HCT116 (cell line): ENCODE results near the gene RPL41. TPM values are rescaled to one million over a fixed set of nuclear protein-coding genes. Genes with fewer than 3 reads are reported as not detected.

Experiments
- ATAC-seq: fragments of 200-7000 bp; cut with Tn5 transposase; 2 replicates; pipeline ENCODE4 v1.9.1; 2020; ENCODE audit warnings: mild to moderate bottlenecking, moderate library complexity
- BruUV-seq: library from RNA; stranded (reverse); fragments of 400-500 nt; replicated peaks from 2 replicates; lab custom pipeline; 2021; lab: Mats Ljungman, UMichigan
- CTCF ChIA-PET: fragments of 300-600 bp; sonication (Branson Sonifier 250); formaldehyde crosslinking; loops from one replicate; lab custom pipeline; 2021; ENCODE audit warnings: antibody characterized with exemption; lab: Charles Lee
- POLR2A ChIA-PET: fragments of 300-600, 350-600 bp; sonication (Branson Sonifier 250); formaldehyde crosslinking; loops from one replicate; lab custom pipeline; 2021; ENCODE audit warnings: antibody characterized with exemption; lab: Charles Lee
- RAD21 ChIA-PET, 2 experiments: fragments of 300-600 bp; sonication (Branson Sonifier 250); formaldehyde crosslinking; loops; one replicate each; lab custom pipeline; 2023; ENCODE audit warnings: low total read pairs in 2 of 2; ENCODE audit not compliant: uncharacterized antibody in 2 of 2, unreplicated experiment in 2 of 2, low non-redundant PET in 1 of 2; lab: Charles Lee
- DNase-seq: peaks from one replicate; pipeline ENCODE4 v3.0.0-alpha.2; 2010; ENCODE audit warnings: low read depth, low spot score
- H2AFZ ChIP-seq: fragments of 200-600 bp; shearing (Covaris generic), sonication (generic); 2 replicates; pipeline ENCODE4 v1.6.1; 2017; ENCODE audit warnings: low read depth, mixed run types, mixed read lengths, antibody characterized with exemption, low read length; ENCODE audit not compliant: poor library complexity, severe bottlenecking
- H3K27ac ChIP-seq: 2 replicates; pipeline ENCODE4 v1.5.1; 2012; ENCODE audit warnings: low read depth, low read length
- H3K27me3 ChIP-seq: fragments of 200-600 bp; sonication (generic); 2 replicates; pipeline ENCODE4 v1.6.1; 2016; ENCODE audit warnings: mixed run types, low read length, mixed read lengths; ENCODE audit not compliant: insufficient read depth
- H3K36me3 ChIP-seq, 2 experiments: fragments of 200-500 bp in 1 of 2; fragments of 200-600 bp in 1 of 2; sonication (Bioruptor generic) in 1 of 2; sonication (generic) in 1 of 2; 2 replicates each; pipeline versions ENCODE4 v1.5.1 to v1.6.1; 2014 to 2016; ENCODE audit warnings: low read length in 2 of 2, inconsistent platforms in 1 of 2, mixed read lengths in 1 of 2, mixed run types in 1 of 2; ENCODE audit not compliant: insufficient read depth in 2 of 2, control insufficient read depth in 1 of 2
- H3K4me1 ChIP-seq, 2 experiments: fragments of 200-600 bp in 1 of 2; sonication (generic) in 1 of 2; 2 replicates each; pipeline versions ENCODE4 v1.5.1 to v1.6.1; 2012 to 2017; ENCODE audit warnings: low read length in 2 of 2, inconsistent platforms in 1 of 2, mild to moderate bottlenecking in 1 of 2, mixed read lengths in 1 of 2, mixed run types in 1 of 2, moderate library complexity in 1 of 2; ENCODE audit not compliant: insufficient read depth in 2 of 2, control insufficient read depth in 1 of 2
- H3K4me2 ChIP-seq: fragments of 200-600 bp; sonication (generic); 2 replicates; pipeline ENCODE4 v1.6.1; 2017; ENCODE audit warnings: mixed run types, low read length, mixed read lengths
- H3K4me3 ChIP-seq, 2 experiments: fragments of 200-600 bp in 1 of 2; sonication (generic) in 1 of 2; replicated peaks in 1 of 2; 2 replicates each; pipeline ENCODE4 v1.5.1; 2011 to 2016; ENCODE audit warnings: low read length in 2 of 2, control low read depth in 1 of 2, low read depth in 1 of 2, mild to moderate bottlenecking in 1 of 2, mixed read lengths in 1 of 2, mixed run types in 1 of 2
- H3K79me2 ChIP-seq: fragments of 200-600 bp; sonication (generic); 2 replicates; pipeline ENCODE4 v1.6.1; 2017; ENCODE audit warnings: mild to moderate bottlenecking, mixed run types, low read length, moderate library complexity, mixed read lengths; ENCODE audit not compliant: insufficient read depth
- H3K9ac ChIP-seq: fragments of 200-600 bp; sonication (generic); 2 replicates; pipeline ENCODE4 v1.6.1; 2016; ENCODE audit warnings: low read length, mixed read lengths
- H3K9me2 ChIP-seq: fragments of 200-600 bp; sonication (generic), shearing (Covaris generic); 2 replicates; pipeline ENCODE4 v1.6.1; 2017; ENCODE audit warnings: mixed run types, mild to moderate bottlenecking, moderate library complexity; ENCODE audit not compliant: insufficient read depth
- H3K9me3 ChIP-seq, 2 experiments: fragments of 200-500 bp in 1 of 2; fragments of 200-600 bp in 1 of 2; sonication (Bioruptor generic) in 1 of 2; sonication (generic) in 1 of 2; 2 replicates each; pipeline ENCODE4 v1.6.1; 2014 to 2017; ENCODE audit warnings: low read length in 2 of 2, mixed read lengths in 2 of 2, inconsistent platforms in 1 of 2, low read depth in 1 of 2, mild to moderate bottlenecking in 1 of 2, mixed run types in 1 of 2, moderate library complexity in 1 of 2; ENCODE audit not compliant: control insufficient read depth in 1 of 2, insufficient read depth in 1 of 2
- H4K20me1 ChIP-seq: fragments of 200-600 bp; sonication (generic), shearing (Covaris generic); 2 replicates; pipeline ENCODE4 v1.6.1; 2017; ENCODE audit warnings: mixed run types, mild to moderate bottlenecking, moderate library complexity; ENCODE audit not compliant: insufficient read depth
- EGR1 ChIP-seq: IDR thresholded peaks from 2 replicates; pipeline ENCODE4 v1.6.1; 2012; ENCODE audit warnings: low read depth
- ELF1 ChIP-seq: IDR thresholded peaks from 2 replicates; pipeline ENCODE4 v1.6.1; 2012; ENCODE audit warnings: low read depth, borderline replicate concordance
- EZH2 ChIP-seq: fragments of 200-600 bp; sonication (generic); IDR thresholded peaks from 2 replicates; pipeline ENCODE4 v1.6.1; 2017; ENCODE audit warnings: antibody characterized with exemption, mixed run types
- FOSL1 ChIP-seq: IDR thresholded peaks from 2 replicates; pipeline ENCODE4 v1.6.1; 2012; ENCODE audit warnings: low read depth
- JUND ChIP-seq: IDR thresholded peaks from 2 replicates; pipeline ENCODE4 v1.6.1; 2012
- ZNF274 ChIP-seq: fragments of 200-500 bp; sonication (Bioruptor generic); IDR thresholded peaks from 2 replicates; pipeline ENCODE4 v1.6.1; 2014; ENCODE audit warnings: mild to moderate bottlenecking, low read depth, low read length, inconsistent platforms
- intact Hi-C: fragments of 100-400 bp; cut with micrococcal nuclease; formaldehyde crosslinking; loops from 2 replicates; pipeline ENCODE4 v1.10.0; 2022
- total RNA-seq: library from RNA; stranded (reverse); gene quantifications from one replicate; pipeline ENCODE4 v1.2.1, GENCODE V29; 2021; ENCODE audit not compliant: unreplicated experiment
- TF ChIP-seq, protein P1 (sequence below): IDR thresholded peaks from 2 replicates; pipeline ENCODE4 v1.6.1; 2012; ENCODE audit warnings: low read depth
- TF ChIP-seq, protein P2 (sequence below): IDR thresholded peaks from 2 replicates; pipeline ENCODE4 v1.6.1; 2011; ENCODE audit warnings: mild to moderate bottlenecking, low read length, moderate library complexity; ENCODE audit not compliant: insufficient replicate concordance; ENCODE audit errors: extremely low read depth
- TF ChIP-seq, protein P3 (sequence below): IDR thresholded peaks from 2 replicates; pipeline ENCODE4 v1.6.1; 2012

The RPL41 gene
- total RNA-seq, 1 experiment from 2014 or later: 4,327 TPM

DNA sequence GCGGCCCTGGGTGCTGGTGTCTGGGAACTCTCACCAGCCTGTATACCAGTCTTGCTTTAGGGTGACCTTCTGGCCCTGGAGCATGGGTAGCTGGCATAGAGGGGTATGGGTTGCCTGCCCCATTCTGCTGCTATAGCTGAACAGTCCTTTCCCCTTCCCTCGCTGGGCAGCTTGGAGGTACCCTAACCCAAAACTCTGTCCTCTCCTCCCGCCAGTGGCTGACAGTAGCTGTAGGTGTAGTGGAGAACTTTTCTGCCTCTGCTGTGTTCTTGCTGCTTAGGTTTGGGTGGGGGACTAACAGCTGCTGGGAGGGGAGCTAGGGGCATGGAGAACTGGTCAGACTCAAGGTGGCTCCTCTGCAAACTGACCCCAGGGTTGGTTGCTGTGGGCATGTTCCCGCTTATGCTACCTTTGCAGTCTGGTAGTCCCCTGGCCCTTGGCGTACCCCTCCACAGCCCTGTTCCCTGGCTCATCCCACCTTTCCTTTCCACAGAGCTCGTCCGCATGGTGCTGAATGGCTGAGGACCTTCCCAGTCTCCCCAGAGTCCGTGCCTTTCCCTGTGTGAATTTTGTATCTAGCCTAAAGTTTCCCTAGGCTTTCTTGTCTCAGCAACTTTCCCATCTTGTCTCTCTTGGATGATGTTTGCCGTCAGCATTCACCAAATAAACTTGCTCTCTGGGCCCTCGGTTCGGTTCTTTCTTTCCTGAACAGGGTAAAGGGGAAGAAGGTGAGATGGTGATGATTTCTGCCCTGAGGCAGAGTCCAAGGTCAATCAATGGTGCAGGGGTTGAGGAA is 44.7 kb downstream of the RPL41 start:
- Histone ChIP-seq H3K79me2 (peaks cover 43% of the 10 kb centered on the region), H3K4me1 (peaks cover 12 to 24% of the 10 kb centered on the region in 2 experiments), H3K27ac (peak overlapping the region; percentile 28), H3K9me2 (no peaks in the 10 kb centered on the region), H3K9me3 (no peaks in the 10 kb centered on the region), H4K20me1 (no peaks in the 10 kb centered on the region), H3K9ac (no peak overlapping the region), H3K27me3 (no peaks in the 10 kb centered on the region), H2AFZ (no peak overlapping the region), H3K4me3 (no peak overlapping the region), H3K4me2 (no peak overlapping the region), H3K36me3 (peaks cover 50% of the 10 kb centered on the region in 2 experiments; a peak in 3 of 4 replicates)
- TF ChIP-seq, protein P1, sequence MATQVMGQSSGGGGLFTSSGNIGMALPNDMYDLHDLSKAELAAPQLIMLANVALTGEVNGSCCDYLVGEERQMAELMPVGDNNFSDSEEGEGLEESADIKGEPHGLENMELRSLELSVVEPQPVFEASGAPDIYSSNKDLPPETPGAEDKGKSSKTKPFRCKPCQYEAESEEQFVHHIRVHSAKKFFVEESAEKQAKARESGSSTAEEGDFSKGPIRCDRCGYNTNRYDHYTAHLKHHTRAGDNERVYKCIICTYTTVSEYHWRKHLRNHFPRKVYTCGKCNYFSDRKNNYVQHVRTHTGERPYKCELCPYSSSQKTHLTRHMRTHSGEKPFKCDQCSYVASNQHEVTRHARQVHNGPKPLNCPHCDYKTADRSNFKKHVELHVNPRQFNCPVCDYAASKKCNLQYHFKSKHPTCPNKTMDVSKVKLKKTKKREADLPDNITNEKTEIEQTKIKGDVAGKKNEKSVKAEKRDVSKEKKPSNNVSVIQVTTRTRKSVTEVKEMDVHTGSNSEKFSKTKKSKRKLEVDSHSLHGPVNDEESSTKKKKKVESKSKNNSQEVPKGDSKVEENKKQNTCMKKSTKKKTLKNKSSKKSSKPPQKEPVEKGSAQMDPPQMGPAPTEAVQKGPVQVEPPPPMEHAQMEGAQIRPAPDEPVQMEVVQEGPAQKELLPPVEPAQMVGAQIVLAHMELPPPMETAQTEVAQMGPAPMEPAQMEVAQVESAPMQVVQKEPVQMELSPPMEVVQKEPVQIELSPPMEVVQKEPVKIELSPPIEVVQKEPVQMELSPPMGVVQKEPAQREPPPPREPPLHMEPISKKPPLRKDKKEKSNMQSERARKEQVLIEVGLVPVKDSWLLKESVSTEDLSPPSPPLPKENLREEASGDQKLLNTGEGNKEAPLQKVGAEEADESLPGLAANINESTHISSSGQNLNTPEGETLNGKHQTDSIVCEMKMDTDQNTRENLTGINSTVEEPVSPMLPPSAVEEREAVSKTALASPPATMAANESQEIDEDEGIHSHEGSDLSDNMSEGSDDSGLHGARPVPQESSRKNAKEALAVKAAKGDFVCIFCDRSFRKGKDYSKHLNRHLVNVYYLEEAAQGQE: no peak
- TF ChIP-seq ELF1: no peak
- TF ChIP-seq EGR1: no peak
- TF ChIP-seq, protein P2, sequence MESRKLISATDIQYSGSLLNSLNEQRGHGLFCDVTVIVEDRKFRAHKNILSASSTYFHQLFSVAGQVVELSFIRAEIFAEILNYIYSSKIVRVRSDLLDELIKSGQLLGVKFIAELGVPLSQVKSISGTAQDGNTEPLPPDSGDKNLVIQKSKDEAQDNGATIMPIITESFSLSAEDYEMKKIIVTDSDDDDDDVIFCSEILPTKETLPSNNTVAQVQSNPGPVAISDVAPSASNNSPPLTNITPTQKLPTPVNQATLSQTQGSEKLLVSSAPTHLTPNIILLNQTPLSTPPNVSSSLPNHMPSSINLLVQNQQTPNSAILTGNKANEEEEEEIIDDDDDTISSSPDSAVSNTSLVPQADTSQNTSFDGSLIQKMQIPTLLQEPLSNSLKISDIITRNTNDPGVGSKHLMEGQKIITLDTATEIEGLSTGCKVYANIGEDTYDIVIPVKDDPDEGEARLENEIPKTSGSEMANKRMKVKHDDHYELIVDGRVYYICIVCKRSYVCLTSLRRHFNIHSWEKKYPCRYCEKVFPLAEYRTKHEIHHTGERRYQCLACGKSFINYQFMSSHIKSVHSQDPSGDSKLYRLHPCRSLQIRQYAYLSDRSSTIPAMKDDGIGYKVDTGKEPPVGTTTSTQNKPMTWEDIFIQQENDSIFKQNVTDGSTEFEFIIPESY: no peak
- no peak for TF ChIP-seq EZH2
- TF ChIP-seq JUND: no peak
- TF ChIP-seq, protein P3, sequence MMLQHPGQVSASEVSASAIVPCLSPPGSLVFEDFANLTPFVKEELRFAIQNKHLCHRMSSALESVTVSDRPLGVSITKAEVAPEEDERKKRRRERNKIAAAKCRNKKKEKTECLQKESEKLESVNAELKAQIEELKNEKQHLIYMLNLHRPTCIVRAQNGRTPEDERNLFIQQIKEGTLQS: no peak
- no peak for TF ChIP-seq ZNF274
- TF ChIP-seq FOSL1: no peak
- DNase-seq (no peak), ATAC-seq (no peak)
- RAD21 ChIA-PET: no interaction called here
- intact Hi-C loops: no loop called here
- POLR2A ChIA-PET: interaction anchor here (0.5 to 1.7 kb wide), 4 partner anchors 29 to 103 kb away, joined by 3 to 7 read pairs (median 4); partner anchors contain the start of genes ESYT1, RPL41 and ZC3H10
- CTCF ChIA-PET: interaction anchor here (0.9 kb wide), 1 partner anchor 29 kb away, joined by 3 read pairs; no protein-coding TSS in a partner anchor
- no TSS peak for BruUV-seq
